GM06990 (cell line): ENCODE results near the gene NOTCH1.
A peak's percentile ranks its signal among the peaks of the same experiment; 100 is the strongest.

Experiments
- DNase-seq: peaks from one replicate; pipeline ENCODE4 v3.0.0-alpha.2; 2011; ENCODE audit not compliant: insufficient read length; ENCODE audit errors: extremely low read depth
- H3K27me3 ChIP-seq: replicated peaks from 2 replicates; pipeline ENCODE4 v1.6.0; 2011; ENCODE audit warnings: low read length; ENCODE audit not compliant: control insufficient read depth, insufficient read depth
- H3K36me3 ChIP-seq: 2 replicates; pipeline ENCODE4 v1.5.1; 2011; ENCODE audit warnings: low read length; ENCODE audit not compliant: control insufficient read depth, insufficient read depth
- H3K4me3 ChIP-seq: replicated peaks from 2 replicates; pipeline ENCODE4 v1.5.1; 2011; ENCODE audit warnings: low read depth, mild to moderate bottlenecking, control low read depth, low read length
- TF ChIP-seq, protein P1 (sequence below): IDR thresholded peaks from 2 replicates; pipeline ENCODE4 v1.5.1; 2011; ENCODE audit warnings: low read length, control low read depth, mild to moderate bottlenecking, inconsistent platforms; ENCODE audit not compliant: insufficient read depth, poor library complexity, severe bottlenecking

Gene NOTCH1

DNA sequence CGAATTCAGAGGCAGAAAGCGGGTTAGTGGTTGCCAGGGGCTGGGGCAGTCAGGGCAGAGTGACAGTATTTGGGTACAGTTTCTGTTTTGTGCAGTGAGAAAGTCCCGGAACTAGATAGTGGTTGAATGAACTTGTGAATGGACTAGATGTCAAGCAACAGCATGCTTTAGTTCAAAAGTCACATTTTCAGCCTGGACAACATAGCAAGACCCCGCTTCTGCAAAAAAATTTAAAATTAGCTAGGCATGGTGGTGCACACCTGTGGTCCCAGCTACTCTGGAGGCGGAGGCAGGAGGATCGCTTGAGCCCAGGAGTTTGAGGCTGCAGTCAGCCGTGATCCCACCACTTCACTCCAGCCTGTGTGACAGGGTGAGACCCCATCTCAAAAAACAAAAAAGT is 8.4 kb downstream of the NOTCH1 start:
- TF ChIP-seq, protein P1, sequence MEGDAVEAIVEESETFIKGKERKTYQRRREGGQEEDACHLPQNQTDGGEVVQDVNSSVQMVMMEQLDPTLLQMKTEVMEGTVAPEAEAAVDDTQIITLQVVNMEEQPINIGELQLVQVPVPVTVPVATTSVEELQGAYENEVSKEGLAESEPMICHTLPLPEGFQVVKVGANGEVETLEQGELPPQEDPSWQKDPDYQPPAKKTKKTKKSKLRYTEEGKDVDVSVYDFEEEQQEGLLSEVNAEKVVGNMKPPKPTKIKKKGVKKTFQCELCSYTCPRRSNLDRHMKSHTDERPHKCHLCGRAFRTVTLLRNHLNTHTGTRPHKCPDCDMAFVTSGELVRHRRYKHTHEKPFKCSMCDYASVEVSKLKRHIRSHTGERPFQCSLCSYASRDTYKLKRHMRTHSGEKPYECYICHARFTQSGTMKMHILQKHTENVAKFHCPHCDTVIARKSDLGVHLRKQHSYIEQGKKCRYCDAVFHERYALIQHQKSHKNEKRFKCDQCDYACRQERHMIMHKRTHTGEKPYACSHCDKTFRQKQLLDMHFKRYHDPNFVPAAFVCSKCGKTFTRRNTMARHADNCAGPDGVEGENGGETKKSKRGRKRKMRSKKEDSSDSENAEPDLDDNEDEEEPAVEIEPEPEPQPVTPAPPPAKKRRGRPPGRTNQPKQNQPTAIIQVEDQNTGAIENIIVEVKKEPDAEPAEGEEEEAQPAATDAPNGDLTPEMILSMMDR, result no peak
- Histone ChIP-seq H3K36me3 (peaks cover 17% of the 10 kb centered on the region), H3K27me3 (no peaks in the 10 kb centered on the region), H3K4me3 (no peak overlapping the region)
- no peak for DNase-seq

DNA sequence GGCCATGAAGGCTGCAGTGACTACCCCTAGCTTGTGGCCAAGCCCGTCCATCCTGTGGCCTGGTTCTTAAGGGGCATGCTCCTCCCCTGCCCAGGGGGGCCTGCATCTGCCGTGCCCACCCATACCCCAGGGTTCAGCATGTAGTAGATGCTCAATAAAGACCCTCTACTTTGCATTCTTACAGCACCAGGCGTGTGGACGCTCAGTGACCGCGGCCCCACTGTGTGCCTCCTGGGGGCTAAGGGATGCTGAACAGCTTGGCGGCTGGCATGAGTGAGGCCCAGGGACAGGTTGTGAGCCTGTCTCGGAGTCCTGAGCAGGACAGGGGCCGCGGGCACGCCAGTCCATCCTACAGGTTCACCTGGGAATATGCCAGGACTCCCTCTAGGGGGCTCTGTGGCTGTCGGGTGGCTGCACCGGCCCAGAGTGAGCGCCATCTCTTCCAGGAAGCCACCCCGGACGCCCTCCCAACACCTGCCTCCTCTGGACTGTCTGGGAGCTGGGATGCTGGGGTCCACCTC is 9.1 kb downstream of the NOTCH1 start:
- Histone ChIP-seq H3K36me3 (peaks cover 12% of the 10 kb centered on the region), H3K4me3 (no peak overlapping the region), H3K27me3 (no peaks in the 10 kb centered on the region)
- TF ChIP-seq, protein P1, result peak; percentile 21
- no peak for DNase-seq

DNA sequence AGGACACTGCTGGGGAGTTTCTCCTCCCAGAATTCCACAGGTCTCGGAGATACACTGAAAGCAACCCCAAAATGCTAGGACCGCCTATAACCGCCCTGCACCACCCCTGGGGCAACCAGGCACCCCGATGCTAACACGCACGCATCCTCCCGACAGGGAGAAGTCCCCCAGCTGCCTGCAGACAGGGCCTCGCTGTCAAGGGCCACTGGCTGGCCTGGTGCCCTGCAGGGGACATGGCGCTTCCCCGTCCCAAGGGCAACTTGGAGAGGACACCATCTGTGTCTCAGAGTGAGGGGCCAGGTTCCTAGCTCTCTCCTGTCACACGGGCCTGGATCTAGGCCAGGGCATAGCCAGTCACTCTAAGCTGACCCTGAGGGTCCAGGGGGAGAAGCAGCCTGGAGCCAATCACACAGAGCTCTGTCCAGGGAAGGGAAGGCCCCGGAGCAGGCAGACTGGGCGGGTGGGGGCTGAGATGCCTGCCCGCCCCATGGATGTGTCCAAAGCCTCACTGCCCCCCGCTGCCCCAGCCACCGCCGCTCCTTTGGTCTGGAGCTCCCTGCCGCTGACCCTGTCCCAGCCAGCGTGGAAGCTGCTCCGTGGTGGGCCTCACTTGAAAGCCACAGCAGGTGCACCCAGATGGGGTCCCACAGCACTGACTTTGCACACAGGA is 9.7 kb downstream of the NOTCH1 start:
- H3K36me3 ChIP-seq, result peaks cover 7% of the 10 kb centered on the region

DNA sequence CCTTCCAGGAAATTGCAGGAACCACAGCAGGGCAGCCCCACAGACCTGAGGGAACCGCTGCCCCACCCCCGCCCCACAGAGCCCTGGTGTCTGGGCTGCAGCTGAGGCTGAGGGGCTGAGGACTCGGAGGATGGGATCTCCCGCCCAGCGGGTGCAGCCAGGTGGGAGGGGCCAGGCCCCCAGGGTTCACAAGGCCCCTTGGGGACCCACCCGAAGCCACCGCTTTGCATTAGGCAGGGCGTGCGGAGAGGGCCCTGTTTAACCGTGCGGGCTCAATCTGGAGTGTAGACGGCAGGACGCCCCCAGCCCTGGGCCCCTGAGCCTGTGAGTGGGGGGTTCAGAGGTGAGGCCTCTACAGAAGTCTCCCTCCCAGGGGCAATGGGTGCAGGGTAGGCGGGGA is 10.8 kb downstream of the NOTCH1 start:
- no peak for DNase-seq
- Histone ChIP-seq H3K36me3 (peaks cover 4% of the 10 kb centered on the region), H3K27me3 (no peaks in the 10 kb centered on the region), H3K4me3 (no peak overlapping the region)
- TF ChIP-seq, protein P1, result no peak

More for the DNA sequence above, 9.7 kb downstream of the NOTCH1 start:
- TF ChIP-seq, protein P1, result no peak
- no peak overlapping the region for H3K4me3 ChIP-seq
- DNase-seq, result no peak
- H3K27me3 ChIP-seq, result no peaks in the 10 kb centered on the region

DNA sequence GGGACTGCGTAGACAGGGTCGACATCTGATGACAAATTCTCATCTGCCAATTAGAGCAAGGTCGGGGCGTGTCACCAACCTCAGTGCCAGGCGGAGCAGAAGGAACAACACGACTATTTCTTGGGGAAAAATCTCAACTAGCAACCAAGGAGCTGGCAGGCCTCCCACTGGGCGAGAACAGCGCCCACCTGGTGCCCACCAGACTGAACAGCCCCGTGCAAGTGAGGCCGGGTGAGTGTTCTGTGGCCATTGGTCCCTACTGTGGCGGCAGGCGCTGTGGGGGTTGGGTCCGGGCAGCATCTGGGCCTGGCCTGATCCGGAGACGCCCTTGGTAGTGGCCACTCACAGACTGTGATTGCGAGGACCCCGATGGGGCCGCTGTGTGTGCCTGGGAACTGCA is 11.5 kb downstream of the NOTCH1 start:
- Histone ChIP-seq H3K27me3 (no peaks in the 10 kb centered on the region), H3K36me3 (peaks cover 4% of the 10 kb centered on the region), H3K4me3 (no peak overlapping the region)
- TF ChIP-seq, protein P1, result no peak
- DNase-seq, result no peak
